HTERT RPE-1 (cell line): ENCODE measurements around the gene TRIM15.

Source experiments
- in situ Hi-C: fragments of 300-500 bp; cut with MboI; formaldehyde crosslinking; loops from 4 replicates; pipeline ENCODE4 v1.14.3; 2020; ENCODE audit warnings: low sequenced_read_pairs

TRIM15 gene

DNA sequence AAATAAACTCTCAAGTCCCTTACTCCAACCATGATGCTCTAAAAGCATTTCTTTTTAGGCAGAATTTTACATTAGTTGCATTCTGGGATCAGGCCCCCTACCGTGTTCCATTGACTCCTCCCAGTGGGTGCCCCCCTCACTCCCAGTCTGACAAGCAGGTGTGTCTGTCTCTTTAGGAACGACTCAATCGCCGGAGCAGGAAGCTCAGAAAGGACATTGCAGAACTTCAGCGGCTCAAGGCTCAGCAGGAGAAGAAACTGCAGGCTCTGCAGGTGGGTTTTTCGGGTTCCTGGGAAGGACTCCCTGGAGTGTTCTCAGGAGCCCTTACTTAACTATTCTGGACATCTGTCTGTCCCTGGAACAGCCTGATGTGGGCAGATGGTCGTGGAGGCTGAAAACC, 17.5 kb upstream of the TRIM15 start:
- in situ Hi-C loops, result no loop called here

DNA sequence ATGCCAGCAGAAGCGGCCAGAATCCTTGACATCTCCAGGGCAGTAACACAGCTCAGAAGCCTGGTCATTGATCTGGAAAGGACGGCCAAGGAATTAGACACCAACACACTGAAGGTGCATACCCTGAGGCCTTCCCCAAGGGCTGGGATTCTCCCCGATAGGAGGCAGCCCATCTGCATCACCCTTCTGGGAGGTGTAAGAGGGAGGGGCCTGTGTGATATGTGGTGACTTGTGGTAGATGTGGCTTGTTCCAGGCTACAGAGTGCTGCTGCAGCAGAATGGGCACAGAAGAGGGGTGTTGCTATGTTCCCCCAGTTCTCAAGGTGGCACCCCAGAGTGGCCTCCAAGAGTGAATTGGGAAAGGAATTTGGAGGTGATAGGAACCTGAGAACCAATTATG, 16.2 kb upstream of the TRIM15 start:
- in situ Hi-C loops, result no loop called here

DNA sequence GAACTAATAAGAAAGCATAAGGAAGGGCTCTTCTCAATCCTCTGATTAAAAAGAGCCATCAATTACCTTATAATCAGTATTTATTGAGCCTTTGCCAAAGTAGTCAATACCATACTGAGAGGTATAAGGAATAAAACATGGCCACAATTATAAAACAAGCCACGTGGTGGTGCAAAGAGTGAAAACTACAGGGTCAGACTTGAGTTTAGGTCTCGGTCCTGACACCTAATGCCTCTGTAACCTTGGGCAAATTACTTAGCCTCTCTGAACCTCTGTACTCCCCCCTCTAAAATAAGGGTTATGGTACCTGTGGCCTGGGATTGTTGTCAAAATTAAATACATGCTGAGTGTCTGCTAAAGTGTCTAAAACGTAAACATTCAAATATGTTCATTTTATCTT, 14.1 kb upstream of the TRIM15 start:
- in situ Hi-C loops, result no loop called here

DNA sequence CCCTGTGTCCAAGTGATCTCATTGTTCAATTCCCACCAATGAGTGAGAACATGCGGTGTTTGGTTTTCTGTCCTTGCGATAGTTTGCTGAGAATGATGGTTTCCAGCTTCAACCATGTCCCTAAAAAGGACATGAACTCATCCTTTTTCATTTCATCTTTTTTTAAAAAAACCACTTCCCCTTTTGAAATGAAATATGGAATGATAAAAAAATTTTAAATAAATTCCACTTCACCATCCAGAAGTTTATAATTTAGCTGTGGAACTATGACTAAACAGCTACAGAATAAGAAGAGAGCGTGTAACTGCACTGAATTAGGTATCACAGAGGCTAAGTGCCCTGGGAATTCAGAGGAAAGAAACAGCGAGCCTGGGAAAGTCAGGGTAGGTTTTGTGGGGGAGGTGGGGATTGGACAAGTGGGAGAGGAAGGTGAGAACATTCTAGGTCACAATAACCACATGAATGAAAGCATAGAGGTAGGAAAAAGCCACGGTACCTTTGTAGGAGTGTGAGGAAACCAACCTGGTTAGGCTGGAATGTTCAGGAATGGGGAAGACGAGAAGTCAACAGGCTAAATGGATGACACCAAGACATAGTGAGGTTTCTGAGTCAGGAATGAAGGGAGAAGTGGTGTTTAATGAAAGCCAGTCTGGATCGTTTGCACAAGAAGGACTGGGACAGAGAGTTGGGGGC, 13.3 kb upstream of the TRIM15 start:
- in situ Hi-C loops, result no loop called here

- in situ Hi-C loops, result no loop called here
Measured at GRCh38 chr6:30150671-30151395, 12.5 kb upstream of the TRIM15 start.

GRCh38 chr6:30151580-30151979, 11.8 kb upstream of the TRIM15 start:
- in situ Hi-C loops, result no loop called here

- in situ Hi-C loops, result no loop called here
Measured at GRCh38 chr6:30152016-30152673, 11.2 kb upstream of the TRIM15 start.

- in situ Hi-C loops, result no loop called here
Measured at GRCh38 chr6:30152910-30153610, 10.3 kb upstream of the TRIM15 start.

- in situ Hi-C loops, result no loop called here
Measured at GRCh38 chr6:30154061-30154460, 9.3 kb upstream of the TRIM15 start.

- in situ Hi-C loops, result no loop called here
Measured at GRCh38 chr6:30154709-30155519, 8.4 kb upstream of the TRIM15 start.

DNA sequence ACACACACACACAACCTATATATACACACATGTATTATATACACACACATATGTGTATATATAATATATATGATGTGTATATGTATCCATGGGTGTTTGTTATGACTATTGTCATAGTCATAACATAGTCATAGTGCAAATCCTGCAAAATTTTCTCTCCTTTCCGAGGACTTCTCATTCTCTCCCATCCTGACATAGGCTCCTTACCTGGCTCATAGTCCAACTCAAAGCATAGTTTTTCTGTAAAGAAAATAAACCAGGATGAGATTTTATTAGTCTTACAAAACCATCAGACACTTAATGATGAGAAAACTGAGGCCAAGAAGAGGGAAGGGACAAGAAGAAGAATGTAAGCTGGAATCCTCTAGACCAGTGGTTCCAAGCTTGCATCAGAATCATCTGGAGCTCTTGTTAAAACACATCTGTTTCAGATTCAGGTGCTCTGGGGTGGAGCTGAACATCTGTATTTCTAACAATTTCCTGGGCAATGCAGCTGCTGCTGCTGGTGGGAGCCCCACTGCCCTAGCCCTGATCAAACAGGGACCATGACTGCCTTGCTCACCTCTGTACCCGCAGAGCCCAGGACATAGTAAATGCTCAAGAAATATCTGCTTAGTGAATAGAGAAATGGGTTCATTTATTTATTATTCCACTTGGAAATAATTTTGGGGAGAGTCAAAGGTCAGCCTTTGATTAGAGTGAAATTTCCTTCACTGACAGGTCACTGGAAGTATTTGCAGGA, 7.7 kb upstream of the TRIM15 start:
- in situ Hi-C loops, result no loop called here

GRCh38 chr6:30156262-30156599, 7.1 kb upstream of the TRIM15 start:
- in situ Hi-C loops, result no loop called here

DNA sequence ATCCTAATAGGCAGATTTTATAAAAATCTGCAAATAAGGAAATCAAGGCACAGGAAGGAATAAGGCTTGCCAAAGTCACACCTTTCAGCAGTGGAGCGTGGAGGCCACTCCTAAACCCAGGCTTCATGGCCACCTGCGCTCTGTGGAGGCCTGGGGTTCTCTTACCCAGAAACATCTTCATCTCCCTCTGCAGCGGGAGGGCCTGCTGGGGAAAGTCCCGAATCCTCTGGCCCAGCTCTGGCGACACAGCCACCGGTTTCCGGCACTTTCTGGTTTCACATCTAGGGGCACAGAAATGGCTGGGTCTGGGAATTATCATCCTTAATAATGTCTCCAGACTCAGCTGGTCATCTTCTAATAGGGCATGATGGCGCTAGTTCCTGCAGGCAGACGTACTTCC, 6.6 kb upstream of the TRIM15 start:
- in situ Hi-C loops, result no loop called here

DNA sequence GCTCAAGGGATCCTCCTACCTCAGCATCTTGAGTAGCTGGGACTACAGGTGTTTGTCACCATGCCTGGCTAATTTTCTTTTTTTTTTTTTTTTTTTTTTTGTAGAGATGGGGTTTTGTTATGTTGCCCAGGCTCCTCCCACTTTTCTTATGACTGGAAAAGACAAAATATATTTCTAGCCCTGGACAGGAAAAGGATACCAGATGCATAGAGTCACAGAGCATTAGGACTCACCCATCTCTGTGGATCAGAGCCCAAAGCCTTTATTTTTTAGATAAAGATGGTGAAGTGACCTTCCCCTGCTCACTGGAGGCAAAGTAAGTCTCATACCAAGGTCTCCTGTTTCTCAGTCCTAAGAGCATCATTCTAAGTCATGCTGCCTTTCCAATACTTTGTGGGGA, 5.8 kb upstream of the TRIM15 start:
- in situ Hi-C loops, result no loop called here

DNA sequence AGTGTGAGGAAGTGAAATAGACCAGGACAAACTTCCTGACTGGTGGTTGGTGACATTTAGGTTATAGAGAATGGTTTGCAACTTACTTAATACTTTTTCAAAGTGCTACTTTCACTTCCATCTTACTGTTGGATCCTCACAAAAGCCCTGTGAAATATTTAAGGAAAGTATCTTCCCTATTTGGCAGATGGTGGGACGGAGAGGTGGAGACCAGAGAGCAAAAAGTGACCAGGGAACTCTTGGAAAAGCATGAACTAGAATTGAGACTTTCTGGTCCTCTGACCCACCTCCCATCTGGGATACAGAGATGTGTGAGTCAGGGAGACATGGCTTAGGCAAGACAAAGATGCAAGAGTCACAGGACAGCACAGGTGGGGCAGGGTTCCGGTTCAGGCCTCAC, 5.3 kb upstream of the TRIM15 start:
- in situ Hi-C loops, result no loop called here

- in situ Hi-C loops, result no loop called here
Measured at GRCh38 chr6:30158475-30159040, 4.8 kb upstream of the TRIM15 start.

- in situ Hi-C loops, result no loop called here
Measured at GRCh38 chr6:30160008-30160784, 3.1 kb upstream of the TRIM15 start.

GRCh38 chr6:30160785-30161531, 2.4 kb upstream of the TRIM15 start, which contains the start of gene TRIM10:
TSS of gene TRIM10 (minus strand) at chr6:30161211. CDS start at chr6:30160858, 353 bp downstream.
- in situ Hi-C loops, result no loop called here
